DMS53 treated with DMSO at 0.1 percent for 48 hours (cell line): Measurements from ENCODE around the gene NCBP2.
A peak's percentile ranks its signal among the peaks of the same experiment; 100 is the strongest.
"Not testable (repeated sequence)": the region's sequence is repeated elsewhere in the genome, so short reads cannot be mapped to it uniquely, and the experiment has no call there.

Source experiments
- DNase-seq: peaks from one replicate; lab custom pipeline; 2025; ENCODE audit not compliant: unreplicated experiment; lab: John Stamatoyannopoulos, UW

Gene NCBP2

GRCh38 chr3:196968233-196969133, 26.2 kb upstream of the NCBP2 start, which contains the start of gene PIGZ:
Gene PIGZ (minus strand): TSS chr3:196968833. CDS start chr3:196952031, 16,802 bp downstream.
- no peak for DNase-seq

GRCh38 chr3:196967412-196968232, 25.3 kb upstream of the NCBP2 start:
- DNase-seq: no peak

DNA sequence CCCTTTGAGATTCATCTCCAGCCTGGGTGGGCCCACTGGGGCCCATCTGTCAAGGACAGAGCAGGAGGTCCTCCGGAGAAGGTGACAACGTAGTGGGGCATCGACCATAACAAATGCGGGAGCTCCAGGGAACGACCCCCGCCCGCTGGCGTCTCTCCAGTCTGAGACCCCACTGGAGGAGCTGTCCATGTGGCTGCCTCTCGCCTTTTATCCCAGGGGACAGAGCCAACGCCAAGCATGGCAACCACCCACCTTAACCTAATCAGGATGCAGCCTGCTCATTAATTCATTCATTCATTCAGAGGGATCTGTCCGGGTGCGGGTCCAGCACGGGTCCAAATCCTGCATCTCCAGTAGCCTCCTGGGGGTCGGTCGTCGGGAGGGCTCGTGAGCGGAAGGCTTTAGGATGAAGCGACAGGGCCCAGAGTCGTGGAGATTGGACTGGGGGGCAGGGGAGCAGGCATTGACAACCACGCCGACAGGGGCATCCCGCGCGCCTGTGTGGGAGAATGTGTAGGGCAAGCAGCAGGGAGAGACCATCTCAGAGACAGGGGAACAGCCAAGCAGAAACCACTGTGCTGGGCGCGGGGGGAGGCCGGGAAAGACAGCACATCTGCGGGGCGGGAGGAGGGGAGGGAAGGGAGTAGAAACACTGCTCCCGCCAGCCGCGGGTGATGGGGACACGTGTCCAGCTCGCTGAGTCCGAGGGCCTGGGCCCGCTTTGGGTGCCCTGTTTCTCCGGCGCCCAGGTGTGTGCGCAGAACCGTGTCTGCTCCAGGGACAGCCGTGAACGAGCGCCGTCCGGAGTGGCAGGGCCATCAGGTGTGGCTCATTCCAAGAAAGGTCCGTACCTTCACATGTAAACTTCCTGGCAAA, 24.4 kb upstream of the NCBP2 start:
- no peak for DNase-seq

GRCh38 chr3:196965804-196966173, 23.5 kb upstream of the NCBP2 start:
- DNase-seq: no peak

GRCh38 chr3:196965112-196965803, 22.9 kb upstream of the NCBP2 start:
- no peak for DNase-seq

DNA sequence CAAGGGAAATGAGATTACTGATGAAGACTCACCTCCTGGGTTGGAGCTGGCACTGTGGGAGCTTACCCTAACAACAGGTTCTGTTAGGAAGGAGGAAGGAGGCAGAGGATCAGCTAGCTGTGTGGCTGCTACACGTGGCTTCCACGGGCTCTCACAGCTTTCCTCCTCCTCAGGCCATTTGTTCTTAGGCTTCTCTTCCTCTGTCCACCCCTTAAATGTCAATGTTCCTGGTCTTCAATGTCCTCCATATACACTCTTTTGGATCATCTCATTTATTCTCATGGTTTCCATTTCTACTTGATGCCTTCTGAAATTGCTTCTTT, 21.3 kb upstream of the NCBP2 start:
- no peak for DNase-seq

DNA sequence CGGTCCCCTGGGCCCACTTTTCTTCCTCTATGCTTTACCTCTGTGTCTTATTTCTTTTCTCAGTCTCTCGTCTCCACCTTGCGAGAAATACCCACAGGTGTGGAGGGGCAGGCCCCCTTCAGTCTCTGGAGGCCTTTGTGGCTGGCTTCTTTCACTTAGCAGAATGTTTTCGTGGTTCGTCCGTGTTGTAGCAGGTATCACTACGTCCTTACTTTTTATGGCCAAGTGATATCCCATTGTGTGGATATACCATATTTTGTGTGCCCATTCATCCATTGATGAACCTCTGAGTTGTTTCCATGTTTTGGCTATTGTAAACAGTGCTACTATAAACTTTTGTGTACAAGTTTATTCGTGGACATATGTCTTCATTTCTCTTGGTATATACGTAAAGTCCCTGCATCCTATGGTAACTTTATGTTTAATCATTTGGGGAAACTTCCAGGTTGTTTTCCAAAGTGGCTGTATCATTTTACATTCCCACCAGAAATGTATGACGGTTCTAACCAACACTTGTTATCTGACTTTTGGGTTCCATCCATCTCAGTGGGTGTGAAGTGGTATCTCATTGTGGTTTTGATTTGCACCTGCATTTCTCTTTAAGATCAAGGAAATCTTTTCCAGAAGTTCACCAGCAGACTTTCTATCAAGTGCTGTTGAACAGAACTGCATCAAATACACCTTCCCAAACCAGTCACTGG, 20.8 kb upstream of the NCBP2 start:
- DNase-seq: no peak

DNA sequence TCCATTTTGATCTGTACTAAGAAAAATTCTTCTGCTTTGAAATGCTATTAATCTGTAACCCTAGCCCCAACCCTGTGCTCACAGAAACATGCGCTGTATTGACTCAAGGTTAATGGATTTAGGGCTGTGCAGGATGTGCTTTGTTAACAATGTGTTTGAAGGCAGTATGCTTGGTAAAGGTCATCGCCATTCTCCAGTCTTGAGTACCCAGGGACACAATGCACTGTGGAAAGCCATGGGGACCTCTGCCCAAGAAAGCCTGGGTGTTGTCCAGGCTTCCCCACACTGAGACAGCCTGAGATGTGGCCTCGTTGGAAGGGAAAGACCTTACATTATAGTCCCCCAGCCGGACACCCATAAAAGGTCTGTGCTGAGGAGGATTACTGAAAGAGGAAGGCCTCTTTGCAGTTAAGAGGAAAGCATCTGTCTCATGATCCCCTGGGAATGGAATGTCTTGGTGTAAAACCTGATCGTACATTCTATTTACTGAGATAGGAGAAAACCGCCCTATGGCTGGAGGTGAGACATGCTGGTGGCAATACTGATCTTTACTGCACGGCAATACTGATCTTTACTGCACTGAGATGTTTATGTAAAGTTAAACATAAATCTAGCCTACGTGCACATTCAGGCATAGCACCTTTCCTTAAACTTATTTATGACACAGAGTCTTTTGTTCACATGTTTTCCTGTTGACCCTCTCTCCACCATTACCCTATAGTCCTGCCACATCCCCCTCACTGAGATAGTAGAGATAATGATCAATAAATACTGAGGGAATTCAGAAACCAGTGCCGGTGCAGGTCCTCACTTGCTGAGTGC, 20.0 kb upstream of the NCBP2 start:
- DNase-seq: no peak

DNA sequence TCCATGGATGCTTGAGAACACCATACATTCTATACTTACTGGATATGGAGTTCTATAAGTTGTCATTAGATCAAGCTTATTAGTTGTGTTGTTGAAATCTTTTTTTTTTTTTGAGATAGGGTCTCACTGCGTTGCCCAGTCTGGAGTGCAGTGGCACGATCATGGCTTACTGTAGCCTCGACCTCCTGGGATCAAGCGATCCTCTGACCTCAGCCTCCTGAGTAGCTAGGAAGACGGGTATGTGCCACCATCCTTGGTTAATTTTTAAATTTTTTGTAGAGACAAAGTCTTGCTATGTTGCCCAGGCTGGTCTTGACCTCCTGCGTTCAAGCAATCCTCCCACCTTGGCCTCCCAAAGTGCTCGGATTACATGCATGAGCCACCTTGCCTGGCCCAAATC, 12.5 kb upstream of the NCBP2 start:
- no peak for DNase-seq

DNA sequence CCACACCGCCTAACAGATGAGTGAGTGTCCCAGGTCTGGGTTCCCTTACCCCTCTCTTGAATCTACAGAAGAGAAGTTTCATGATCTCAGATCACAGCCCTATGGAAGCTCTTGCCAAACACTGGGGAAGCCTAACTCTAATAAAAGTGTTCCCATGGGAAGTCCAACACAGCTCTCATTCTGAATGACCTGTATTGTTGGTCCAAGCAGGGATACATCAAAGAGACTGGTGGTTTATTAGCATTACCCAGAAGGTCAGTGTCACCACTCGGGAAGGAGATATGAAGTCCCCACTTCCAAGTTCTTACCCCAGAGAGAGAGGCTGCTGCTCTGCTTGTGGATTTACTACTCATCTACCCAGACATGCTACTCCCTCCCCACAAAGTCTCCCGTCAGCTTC, 9.0 kb upstream of the NCBP2 start:
- DNase-seq: no peak

- no peak for DNase-seq
Observed at GRCh38 chr3:196949750-196950149, 7.4 kb upstream of the NCBP2 start.

- no peak for DNase-seq
Observed at GRCh38 chr3:196949285-196949619, 6.9 kb upstream of the NCBP2 start.

DNA sequence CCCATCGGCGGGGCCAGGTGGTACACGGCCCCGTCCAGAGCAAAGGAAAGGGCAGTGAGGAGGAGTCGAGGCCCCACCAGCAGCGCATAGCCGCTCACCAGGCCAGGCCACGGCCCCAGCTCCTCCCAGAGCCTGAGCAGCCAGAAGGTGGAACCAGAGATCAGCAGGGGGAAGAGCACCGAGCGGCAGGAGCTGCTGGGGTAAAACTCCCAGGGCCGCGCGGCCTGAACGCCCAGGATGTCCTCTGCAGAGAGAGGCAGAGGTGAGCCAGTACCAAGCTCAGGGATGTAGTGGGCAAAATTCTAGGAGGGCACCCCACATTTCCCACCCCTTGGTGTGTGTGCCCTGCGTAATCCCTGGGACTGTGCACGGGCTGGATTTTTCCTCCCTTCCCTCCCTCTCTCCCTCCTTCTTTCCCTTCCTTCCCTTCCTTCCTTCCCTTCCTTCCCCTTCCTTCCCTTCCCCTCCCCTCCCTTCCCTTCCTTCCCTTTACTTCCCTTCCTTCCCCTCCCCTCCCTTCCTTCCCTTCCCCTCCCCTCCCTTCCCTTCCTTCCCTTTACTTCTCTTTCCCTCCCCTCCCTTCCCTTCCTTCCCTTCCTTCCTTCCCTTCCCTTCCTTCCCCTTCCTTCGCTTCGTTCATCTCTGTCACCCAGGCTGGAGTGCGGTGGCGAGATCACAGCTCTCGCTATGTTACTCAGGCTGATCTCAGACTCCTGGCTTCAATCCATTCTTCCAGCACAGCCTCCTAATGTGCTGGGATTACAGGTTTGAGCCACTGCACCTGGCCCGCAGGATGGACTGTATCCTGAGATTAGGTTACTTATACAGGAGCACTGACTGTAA, 6.3 kb upstream of the NCBP2 start:
- DNase-seq: peak; percentile 3

DNA sequence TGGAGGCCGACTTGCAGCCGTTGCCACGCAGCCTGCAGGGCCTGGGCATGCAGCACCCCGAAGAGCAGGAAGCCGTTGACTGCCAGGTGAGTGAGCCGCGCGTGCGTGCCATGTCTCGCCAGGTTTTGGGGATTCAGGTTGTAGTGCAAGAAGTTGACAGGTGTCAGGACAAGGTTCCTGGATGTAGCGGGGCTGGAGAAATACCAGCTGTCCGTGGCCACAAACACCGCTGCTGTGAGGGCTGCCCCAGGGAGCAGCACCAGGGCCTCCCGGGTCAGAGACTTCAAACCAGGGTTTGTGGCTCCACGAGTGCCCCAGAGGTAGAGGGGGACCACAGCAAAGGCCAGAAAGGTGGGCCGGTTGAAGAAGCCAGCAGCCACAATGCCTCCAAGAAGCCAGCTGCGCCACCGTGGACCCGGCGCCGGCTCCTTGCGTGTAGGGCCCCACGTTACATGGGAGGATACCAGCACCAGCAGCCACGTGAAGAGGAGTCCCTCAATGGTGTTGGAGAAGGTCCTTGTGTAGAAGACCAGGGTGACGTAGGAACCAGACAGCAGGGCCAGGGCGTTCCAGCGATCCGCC, 5.6 kb upstream of the NCBP2 start:
- no peak for DNase-seq

DNA sequence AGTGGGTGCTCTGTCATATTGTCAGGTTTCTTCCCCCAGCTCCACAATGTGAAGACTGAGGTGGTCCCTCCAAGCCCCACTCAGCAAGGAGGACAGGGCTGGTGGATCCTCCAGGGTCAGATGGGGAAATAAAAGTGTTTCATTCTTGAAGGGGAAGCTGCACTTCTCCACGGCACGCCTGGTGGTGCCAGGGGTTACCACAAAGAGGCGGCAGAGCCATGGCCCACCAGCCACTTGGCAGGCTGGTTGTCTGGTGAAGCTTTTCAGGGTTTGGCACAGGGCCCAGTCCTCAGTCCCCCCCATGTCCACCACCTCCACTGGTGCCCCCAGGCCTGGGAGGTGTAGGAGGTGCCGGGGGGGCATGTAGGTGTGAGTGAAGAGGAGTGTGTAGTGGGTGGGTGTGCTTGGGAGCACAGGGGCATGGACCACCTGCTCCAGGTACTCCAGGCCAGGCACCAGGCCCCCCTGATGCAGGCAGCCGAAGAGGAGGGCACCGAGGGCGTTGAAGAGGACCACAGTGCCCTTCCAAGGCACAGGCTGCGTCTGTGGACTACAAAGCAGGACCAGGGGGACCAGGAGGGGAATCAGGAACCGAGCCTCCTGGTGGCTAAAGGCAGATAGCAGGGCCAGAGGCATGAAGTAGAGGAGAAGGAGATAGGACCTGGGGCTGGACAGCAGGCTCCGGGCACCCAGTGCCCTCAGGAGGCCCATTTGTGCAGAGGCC, 5.0 kb upstream of the NCBP2 start:
- no peak for DNase-seq

- not testable (repeated sequence) for DNase-seq
Observed at GRCh38 chr3:196944037-196944790, 1.9 kb upstream of the NCBP2 start.

GRCh38 chr3:196942915-196943277, 568 bp upstream of the NCBP2 start:
- DNase-seq: no peak
